HG03342 (cell line): Measurements from ENCODE around the gene SEPTIN5.
"Not testable (repeated sequence)": the region's sequence is repeated elsewhere in the genome, so short reads cannot be mapped to it uniquely, and the experiment has no call there.

Experiments used
- ATAC-seq: cut with Tn5 transposase; IDR thresholded peaks from one replicate; pipeline ENCODE4 v1.9.1; 2021; ENCODE audit warnings: mild to moderate bottlenecking, moderate library complexity; ENCODE audit not compliant: unreplicated experiment

SEPTIN5 gene

DNA sequence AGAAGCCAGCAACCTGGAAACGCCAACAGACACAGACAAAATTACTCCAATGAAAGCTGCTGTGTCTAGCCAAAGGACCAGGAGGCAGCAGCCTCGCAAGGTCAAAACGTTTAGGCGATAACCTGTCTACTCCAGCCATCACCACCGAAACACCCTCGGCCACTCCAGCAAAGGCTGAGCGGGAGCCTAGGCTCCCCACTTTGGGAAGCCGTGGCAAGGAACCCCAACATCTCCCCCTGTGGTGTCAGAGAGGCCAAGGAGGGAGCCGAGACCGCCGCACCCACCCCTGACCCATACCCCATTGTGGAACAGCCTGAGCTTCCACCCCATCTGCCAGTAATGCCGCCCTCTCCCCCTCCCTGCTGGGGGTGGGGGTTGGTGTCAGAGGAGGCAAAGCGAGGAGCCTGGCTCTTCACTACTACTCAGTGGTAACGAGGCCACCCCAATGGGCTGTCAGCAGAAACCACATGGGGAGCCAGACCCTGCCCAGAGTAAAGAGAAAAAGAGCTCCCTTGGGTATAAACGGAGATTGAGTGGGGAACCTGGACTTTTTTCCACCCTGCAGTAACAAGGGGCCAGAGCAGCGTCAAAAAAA lies 33.9 kb upstream of the SEPTIN5 start:
- ATAC-seq: no peak

DNA sequence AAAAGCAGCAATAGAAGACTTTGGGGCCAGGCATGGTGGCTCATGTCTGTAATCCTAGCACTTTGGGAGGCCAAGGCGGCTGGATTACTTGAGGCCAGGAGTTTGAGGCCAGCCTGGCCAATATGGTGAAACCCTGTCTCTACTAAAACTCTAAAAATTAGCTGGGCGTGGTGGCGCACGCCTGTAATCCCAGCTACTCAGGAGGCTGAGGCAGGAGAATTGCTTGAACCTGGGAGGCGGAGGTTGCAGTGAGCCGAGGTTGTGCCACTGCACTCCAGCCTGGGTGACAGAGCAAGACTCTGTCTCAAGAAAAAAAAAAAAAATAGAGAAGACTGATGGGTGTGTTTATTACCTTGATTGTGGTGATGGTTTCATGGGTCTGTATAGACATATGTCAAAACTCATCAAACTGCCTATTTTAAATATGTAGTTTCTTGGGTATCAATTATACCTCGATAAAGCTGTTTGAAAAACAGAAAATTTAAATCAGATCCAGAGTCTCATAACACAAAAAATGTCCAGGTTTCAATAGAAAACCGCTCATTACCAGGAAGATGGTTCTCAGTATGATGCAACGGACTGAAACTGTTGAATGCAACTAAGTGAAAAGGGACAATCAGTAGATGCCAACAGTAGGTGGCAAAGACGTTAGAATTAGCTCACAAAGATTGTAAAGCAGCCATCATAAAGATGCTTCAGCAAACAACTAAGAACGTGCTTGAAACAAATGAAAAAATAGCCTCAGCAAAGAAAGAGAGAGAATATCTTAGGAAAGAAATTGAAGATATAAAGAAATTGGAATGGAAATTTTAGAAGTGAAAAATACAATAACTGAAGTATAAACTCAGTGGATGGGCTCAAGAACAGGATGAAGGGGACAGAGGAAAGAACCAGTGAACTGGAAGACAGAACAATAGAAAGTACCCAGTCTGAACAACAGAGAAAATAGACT lies 33.1 kb upstream of the SEPTIN5 start:
- ATAC-seq: no peak

DNA sequence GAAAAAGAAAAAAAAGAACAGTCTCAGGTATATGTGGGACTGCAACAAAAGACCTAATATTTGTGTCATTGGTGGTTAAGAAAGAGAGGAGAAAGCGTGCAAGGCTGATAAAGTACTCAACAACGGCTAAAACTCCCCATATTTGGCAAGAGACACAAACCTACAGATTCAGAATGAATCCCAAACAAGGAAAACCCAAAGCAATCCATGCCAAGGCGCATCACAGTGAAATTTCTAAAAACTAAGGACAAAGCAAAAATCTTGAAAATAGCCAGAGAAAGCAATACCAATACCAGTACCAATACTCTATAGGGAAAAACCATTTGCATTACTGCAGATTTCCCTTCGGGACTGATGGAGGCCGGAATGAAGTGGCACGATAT lies 32.4 kb upstream of the SEPTIN5 start:
- no peak for ATAC-seq

DNA sequence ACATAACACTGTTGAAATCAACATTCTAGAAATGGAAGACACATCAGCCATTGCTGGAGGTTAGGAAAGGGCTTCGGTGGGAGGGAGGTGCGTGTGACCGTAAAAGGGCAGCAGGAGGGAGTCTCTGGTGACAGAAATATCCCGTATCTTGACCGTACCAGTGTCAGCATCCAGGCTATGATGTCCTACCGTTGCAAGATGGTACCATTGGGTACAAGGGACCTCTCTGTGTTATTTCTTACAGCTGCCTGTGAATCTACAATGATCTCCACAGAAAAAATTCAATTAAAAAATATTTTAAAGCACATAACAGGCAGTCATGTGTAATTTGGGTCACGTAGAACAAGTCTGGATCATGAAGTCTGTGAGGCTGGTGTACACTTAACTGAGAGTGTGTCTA lies 27.4 kb upstream of the SEPTIN5 start:
- no peak for ATAC-seq

DNA sequence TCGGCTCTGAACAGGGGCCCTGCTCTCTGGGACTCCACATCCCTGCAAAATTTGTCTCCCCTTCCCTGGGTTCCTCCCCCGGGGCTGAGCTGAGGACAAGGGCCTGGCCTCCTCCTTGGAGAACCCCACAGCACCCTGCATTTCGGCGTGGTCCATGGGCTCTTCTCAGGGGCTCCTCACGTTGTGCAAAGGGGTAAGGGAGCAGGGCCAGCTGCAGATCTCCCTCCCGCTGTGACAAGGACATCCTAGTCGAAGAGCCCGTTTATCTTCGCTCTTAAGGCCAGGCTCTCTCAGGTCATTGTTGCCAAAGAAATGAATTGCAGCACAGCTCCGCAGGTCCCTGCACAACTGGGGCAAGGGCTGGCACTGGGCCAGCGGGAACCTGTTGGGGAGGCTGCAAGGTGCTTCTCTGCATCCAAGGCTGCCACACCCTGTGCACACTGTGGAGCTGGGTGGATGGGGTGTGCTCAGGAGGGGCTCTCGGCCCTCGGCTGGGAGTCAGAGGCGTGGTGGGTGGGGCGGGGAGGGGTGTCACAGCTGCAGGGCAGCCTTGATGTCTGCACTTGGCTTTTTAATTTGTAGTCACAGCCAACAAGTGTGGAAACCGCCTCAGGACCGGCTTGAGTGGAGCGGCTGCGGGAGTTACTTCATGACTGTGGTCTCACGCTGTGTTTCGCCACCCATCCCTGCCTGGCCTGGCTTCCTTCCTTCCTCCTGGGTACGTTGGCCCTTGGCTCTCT lies 26.6 kb upstream of the SEPTIN5 start:
- no peak for ATAC-seq

DNA sequence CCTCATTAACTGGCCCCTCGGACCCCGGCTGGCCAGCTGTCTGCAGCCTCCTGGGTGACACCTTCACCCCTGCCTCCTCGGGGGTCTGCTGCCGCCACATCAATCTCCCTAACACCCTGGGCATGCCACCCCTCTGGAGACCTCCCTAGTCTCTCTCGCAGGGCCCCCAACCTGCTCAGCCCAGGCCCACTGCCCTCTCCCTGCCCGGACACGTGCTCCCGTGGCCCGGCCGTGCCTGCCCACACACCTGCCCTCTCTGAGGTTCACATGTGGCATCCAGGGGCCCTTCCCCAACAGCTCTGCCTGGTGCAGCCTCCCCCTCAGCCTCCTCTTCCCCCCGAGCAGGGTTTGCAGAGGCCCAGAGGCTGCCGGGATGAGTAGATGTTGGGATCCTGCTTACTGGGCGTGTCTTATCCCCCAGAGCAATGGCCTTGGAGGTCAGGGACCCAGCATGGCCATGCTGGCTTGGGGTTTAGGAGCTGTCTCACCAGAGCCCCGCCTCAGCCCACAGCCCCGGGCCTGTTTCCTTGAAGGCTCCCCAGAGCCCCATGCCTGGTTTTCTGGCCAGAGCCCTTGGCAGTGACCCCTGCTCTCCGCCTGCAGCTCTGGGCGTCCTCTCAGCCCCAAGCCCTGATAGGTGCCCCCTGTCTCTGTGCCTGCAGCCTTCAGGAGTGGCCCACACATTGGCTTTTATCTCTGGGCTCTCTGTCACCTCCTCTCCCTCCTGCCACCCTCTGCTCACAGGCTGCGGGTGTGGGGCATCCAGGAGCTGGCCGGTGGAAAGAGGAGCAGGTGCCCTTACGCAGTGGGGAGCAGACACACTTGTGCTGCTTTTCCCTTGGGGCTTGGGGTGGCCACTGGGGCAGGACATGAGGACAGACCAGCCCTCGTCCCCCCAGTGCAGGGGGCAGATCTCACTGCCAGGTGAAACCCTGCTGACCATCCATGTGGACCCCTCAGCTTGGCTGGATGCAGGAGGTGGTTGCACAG lies 25.7 kb upstream of the SEPTIN5 start:
- ATAC-seq: no peak

DNA sequence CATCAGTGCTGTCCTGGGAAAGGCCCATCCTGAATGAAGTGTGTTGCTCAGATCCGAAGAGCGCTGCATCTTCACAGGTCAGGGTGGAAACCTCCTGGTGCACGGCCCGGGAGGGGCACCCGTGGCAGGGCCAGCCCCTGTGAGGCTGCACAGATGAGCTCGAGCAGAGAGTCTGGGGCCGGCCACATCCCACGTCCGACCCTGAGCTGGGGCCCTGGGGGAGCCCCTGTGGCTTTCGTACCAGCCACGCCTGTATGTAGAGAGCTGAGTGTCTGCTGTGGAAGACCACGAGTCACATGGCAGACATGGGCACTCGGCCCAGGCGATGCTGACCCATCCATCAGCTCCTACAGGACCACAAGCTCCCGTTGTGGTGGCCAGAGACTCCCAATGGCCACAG lies 24.9 kb upstream of the SEPTIN5 start:
- ATAC-seq: no peak

DNA sequence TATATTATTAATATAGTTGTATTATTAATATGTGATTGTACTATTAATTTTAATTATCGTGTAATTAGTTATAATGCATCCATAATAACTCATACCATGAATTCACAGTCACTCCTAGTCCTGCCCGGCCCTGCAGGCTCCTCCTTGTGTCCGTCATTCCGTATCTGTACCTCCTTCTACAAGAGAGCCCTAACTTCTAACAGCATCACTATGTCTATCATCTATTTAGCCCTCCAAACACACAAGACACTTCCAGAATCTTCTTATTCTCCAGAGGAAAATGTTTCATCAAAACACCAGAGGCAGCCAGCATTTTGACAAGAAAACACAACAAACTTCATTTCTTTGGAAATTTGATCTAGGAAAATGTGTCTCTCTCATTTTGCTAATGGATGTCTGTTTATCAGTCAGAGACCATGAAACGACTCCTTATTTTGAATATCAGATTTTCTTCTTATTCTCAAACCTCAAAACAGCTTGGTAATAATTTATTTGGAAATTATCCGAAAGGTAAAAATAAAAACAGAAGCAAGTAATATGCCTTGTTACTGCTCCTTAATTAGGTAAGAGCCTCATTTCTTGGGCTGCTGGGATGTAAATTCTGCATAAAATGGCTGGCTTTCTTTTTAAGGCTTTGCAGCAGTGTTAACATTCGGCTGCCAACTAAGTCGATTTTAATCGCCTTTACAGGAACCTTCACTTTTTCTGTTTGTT lies 23.1 kb upstream of the SEPTIN5 start:
- no peak for ATAC-seq

DNA sequence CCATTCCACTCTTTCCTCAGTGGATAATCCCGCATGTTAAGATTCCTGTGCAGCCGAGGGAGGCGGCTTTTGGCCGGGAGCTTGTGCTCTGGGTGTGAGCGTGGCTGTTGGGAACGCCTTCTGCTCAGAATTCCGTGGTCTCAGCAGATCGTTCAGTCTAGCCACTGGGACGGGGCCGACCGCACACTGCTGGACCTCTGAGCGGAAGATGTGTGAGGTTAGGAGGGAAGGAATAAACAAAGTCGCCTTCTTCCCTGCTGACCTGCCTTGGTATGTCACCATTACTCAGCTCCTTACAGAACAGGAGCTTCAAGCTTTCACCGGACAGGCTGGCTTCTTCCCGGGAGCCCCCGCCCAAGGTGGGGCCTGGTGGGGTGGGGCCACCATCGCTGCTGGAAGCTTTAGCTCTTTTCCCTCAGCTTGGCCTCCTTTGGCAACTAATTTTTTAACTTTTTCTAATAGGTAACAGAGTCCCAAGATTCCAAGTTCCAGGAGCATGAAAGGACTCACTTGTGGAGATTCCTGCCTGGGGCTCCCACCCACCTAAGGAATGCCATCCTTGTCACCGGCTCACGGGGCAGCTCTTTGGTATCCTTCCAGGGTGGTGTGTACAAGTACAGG lies 22.5 kb upstream of the SEPTIN5 start:
- ATAC-seq: no peak

DNA sequence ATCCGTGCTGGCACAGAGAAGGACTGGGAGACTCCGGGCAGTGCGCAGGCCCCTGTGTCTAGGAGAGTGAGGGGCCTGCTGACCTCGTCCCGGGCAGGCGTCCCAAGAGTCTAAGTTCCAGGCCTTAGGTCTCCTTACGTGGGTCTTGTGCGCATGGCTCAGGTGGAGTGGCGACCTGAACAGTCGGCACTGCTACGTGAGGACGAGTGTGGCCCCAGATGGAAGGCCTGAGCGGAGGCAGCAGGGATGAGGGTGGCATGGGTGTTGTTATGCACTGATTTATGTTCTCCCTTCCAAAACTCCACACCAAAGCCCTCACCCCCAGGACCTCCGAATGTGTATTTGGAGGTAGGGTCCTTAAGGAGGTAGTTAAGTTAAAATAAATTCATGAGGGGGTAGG lies 20.7 kb upstream of the SEPTIN5 start:
- no peak for ATAC-seq

DNA sequence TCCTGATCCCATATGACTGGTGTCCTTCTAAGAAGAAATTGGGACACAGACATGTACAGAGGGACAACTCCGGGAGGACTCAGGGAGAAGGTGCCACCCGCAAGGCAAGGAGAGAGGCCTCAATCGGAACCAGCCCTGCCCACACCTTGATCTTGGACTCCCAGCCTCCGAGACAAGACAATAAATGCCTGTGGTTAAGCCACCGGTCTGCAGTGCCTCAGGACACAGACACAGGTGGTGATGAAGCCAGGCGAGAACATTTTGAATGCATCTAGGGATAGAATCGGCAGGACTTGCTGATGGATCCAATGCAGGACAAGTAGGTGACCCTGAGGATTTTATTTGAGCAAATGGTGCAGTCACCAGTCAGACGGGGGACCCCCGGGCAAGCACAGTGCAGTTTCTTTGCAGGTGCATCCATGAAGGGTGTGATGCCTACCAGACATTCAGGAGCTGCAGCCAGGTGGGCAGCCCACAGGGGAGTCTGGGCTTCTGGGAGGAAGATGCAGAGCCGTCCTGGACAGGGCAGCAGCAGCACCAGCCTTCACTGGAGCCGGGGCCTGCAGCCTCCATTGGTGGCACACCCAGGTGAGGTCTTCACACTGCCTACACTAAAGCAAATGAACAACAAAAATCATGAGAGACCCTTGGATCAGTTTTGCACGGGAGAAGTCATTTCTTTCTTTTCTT lies 20.2 kb upstream of the SEPTIN5 start:
- ATAC-seq: no peak

DNA sequence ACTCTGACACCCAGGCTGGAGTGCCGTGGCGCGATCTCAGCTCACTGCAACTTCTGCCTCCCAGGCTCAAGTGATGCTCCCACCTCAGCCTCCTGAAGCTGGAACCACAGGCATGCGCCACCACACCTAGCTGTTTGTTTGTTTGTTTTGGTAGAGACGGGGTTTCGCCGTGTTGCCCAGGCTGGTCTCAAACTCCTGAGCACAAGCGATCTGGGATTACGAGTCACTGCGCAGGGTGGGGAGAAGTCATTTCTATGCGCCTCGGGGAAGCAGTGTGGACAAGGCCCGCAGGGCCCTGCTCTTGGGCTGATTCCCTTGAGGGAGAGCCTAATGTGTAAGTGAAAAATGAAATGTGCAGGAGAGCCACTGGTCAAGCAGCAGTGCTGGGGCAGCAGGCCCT lies 19.6 kb upstream of the SEPTIN5 start:
- ATAC-seq: no peak

DNA sequence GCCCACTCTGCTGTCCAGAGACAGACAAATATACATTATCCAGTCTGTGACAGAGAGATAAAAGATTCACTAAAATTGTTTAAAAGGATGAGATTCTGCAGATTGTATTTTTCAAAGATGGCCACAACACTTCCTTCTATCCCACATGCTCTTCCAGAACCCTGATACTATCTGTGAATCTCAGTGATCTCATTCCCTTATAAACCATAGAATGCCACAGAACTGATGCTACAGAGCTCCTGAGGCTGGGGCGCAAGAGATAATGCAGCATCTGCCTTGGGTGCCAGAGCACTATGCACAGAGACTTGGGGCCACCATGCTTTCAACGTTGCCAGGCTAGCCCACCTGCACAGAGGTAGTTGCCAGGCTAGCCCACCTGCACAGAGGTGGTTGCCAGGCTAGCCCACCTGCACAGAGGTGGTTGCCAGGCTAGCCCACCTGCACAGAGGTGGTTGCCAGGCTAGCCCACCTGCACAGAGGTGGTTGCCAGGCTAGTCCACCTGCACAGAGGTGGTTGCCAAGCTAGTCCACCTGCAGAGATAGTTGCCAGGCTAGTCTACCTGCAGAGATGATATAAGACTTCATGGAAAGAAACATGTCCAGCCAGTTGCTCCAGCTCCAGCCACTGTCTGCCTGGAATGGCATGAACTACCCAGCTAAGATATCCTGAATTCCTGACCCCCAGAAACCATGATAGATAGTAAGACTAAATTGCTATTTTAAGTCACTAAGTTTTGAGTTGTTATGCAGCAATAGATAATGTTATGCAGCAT lies 17.6 kb upstream of the SEPTIN5 start:
- ATAC-seq: no peak

DNA sequence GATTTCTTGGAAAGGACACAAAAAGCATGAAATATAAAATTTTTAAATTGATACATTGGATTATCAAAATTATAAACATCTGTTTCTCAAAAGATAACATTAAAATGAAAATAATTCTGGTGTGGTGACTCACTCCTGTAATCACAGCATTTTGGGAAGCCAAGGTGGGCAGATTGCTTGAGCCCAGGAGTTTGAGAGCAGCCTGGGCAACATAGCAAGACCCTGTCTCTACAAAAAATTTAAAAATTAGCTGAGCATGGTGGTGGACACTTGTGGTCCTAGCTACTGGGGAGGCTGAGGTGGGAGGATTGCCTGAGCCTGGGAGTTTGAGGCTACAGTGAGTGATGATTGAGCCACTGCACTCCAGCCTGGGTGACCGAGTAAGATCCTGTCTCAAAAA lies 16.4 kb upstream of the SEPTIN5 start:
- ATAC-seq: not testable (repeated sequence)

DNA sequence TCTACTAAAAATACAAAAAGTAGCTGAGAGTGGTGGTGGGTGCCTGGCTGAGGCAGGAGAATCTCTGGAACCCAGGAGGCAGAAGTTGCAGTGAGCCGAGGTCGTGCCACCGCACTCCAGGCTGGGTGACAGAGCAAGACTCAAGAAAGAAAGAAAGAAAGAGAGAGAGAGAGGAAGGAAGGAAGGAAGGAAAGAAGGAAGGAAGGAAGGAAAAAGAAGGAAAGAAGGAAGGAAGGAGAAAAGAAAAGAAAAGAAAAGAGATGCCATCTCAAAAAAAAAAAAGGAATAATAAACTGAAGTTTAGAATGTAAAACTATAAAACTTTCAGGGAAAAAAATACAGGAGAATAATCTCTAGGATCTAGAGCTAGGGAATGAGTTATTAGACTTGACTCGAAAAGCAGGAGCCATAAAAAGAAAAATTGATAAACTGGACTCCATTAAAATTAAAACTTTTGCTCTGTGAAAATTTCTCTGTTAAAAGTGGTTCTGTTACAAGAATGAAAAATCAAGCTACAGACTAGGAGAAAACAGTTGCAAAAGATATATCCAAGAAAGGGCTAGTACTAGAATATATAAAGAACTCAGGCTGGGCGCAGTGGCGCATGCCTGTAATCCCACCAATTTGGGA lies 13.4 kb upstream of the SEPTIN5 start:
- no peak for ATAC-seq

DNA sequence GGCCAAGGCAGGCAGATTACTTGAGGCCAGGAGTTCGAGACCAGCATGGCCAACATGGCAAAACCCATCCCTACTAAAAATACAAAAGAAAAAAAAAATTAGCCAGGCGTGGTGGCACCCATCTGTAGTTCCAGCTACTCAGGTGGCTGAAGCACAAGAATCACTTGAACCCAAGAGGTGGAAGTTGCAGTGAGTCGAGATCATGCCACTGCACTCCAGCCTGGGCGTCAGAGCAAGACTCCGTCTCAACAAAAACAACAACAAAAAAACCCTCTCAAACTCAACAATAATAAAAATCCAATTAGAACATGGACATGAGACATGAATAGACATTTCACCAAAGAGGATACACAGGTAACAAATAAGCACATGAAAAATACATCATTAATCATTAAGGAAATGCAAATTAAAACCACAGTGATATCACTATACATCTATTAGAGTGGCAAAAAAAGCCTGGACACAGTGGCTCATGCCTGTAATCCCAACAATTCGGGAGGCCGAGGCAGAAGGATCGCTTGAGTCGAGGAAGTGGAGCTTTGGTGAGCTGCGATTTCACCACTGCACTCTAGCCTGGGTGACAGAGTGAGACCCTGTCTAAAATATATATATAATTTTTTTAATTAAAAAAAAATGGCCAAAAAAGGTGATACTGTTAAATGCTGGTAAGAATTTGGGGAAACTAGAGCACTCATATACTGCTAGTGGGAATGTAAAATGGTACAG lies 12.7 kb upstream of the SEPTIN5 start:
- no peak for ATAC-seq

DNA sequence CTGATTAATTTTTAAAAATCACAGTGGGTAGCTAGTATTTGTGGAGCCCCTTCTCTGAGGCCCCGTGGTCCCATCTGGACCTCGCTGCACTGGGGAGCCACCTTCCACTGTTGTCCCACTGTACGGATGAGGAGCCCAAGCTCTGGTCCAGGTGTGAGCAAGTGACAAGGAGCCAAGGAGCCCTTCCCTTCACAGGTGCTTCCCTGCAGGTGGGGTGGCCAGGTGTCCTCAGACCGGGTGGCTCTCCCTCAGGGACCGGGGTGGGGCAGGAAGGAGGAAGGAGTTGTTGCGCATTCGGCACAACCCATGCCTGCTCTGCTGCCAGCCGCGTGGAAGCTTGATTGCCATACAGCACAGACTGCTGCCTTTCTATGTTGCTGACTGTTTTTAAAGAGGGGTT lies 10.4 kb upstream of the SEPTIN5 start:
- no peak for ATAC-seq
